Measurements from ENCODE around the gene BMS1.
"Not testable (repeated sequence)": the region's sequence is repeated elsewhere in the genome, so short reads cannot be mapped to it uniquely, and the experiment has no call there.

DNA sequence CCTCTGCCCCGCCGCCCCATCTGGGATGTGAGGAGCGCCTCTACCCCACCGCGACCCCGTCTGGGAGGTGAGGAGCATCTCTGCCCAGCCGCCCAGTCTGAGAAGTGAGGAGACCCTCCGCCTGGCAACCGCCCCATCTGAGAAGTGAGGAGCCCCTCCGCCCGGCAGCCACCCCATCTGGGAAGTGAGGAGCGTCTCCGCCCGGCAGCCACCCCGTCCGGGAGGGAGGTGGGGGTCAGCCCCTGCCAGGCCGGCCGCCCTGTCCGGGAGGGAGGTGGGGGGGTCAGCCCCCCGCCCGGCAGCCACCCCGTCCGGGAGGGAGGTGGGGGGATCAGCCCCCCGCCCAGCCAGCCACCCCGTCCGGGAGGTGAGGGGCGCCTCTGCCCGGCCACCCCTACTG lies 64.7 kb downstream of the BMS1 start:
- TF ChIP-seq POLR2A, POLR2AphosphoS5 (IDR thresholded peaks at IDR 0.05): not testable (repeated sequence)
- TF ChIP-seq, protein P1, sequence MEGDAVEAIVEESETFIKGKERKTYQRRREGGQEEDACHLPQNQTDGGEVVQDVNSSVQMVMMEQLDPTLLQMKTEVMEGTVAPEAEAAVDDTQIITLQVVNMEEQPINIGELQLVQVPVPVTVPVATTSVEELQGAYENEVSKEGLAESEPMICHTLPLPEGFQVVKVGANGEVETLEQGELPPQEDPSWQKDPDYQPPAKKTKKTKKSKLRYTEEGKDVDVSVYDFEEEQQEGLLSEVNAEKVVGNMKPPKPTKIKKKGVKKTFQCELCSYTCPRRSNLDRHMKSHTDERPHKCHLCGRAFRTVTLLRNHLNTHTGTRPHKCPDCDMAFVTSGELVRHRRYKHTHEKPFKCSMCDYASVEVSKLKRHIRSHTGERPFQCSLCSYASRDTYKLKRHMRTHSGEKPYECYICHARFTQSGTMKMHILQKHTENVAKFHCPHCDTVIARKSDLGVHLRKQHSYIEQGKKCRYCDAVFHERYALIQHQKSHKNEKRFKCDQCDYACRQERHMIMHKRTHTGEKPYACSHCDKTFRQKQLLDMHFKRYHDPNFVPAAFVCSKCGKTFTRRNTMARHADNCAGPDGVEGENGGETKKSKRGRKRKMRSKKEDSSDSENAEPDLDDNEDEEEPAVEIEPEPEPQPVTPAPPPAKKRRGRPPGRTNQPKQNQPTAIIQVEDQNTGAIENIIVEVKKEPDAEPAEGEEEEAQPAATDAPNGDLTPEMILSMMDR (IDR thresholded peaks at IDR 0.05), result not testable (repeated sequence)
